Muscle of leg (tissue), 11 donors: ENCODE data around the gene MBD3. TPM values are rescaled to one million over a fixed set of nuclear protein-coding genes. Genes with fewer than 3 reads are reported as not detected.

ENCODE experiments used
- DNase-seq: peaks from one replicate; pipeline ENCODE4 v3.0.0; 2013
- H3K27ac ChIP-seq: one replicate; pipeline ENCODE4 v1.5.1; 2013; ENCODE audit warnings: mild to moderate bottlenecking, low read length, control low read depth
- H3K27me3 ChIP-seq: one replicate; pipeline ENCODE4 v1.6.1; 2013; ENCODE audit warnings: low read length; ENCODE audit not compliant: control insufficient read depth, insufficient read depth
- H3K36me3 ChIP-seq: one replicate; pipeline ENCODE4 v1.6.1; 2013; ENCODE audit warnings: low read length; ENCODE audit not compliant: control insufficient read depth, insufficient read depth
- H3K4me1 ChIP-seq: one replicate; pipeline ENCODE4 v1.6.1; 2013; ENCODE audit warnings: low read length; ENCODE audit not compliant: control insufficient read depth, insufficient read depth
- H3K4me3 ChIP-seq: one replicate; pipeline ENCODE4 v1.5.1; 2013; ENCODE audit warnings: low read length, control low read depth
- H3K9me3 ChIP-seq: replicated peaks from 2 replicates; pipeline ENCODE4 v1.6.1; 2013; ENCODE audit warnings: low read depth, low read length; ENCODE audit not compliant: control insufficient read depth
- WGBS: methylation state at CpG from one replicate; pipeline ENCODE4 v1.1.5; 2013; ENCODE audit warnings: missing lambda C conversion rate; ENCODE audit not compliant: insufficient coverage; 5-methylcytosine and 5-hydroxymethylcytosine counted together
- polyA plus RNA-seq, 8 donors: library from polyadenylated mRNA; unstranded; fragments of 120-200 nt; gene quantifications; one replicate each; pipeline versions ENCODE4 v1.2.1 to v1.2.3, GENCODE V29; 2013; ENCODE audit warnings: inconsistent platforms in 1 of 8, low replicate concordance in 1 of 8; ENCODE audit not compliant: insufficient read length in 8 of 8, insufficient read depth in 1 of 8
- total RNA-seq: library from RNA; stranded (reverse); fragments of 120-200 nt; gene quantifications from one replicate; pipeline ENCODE4 v1.2.4, GENCODE V29; 2013

MBD3 gene
- total and polyA plus RNA-seq, 9 donors, result 57.2 to 73.5 (median 68.8) TPM

DNA sequence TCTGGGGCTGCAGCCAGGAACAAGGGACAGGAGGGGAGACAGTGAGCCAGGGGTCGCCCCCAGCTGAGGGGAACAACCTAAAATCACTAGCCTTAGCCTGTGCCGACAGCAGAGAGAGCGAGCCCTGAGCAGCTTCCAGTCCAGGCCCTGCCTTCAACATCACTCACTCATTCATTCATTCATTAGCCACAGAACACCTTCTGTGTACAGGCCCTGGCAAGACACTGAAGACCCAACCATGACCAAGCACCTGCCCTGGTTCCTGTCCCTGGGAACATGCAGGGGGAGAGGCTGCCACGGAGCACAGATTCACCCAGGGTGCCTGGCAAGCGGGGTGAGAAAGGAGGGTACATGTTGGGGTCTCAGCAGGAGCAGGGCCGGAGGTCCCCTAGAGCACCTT lies 29.4 kb downstream of the MBD3 start:
- WGBS, result 84% methylated on average over 5 of the region's 6 CpGs
- no peak for DNase-seq
- Histone ChIP-seq H3K36me3 (peaks cover 15% of the 10 kb centered on the region), H3K4me3 (no peak overlapping the region), H3K9me3 (no peaks in the 10 kb centered on the region), H3K27me3 (no peaks in the 10 kb centered on the region), H3K27ac (no peak overlapping the region), H3K4me1 (peaks cover 18% of the 10 kb centered on the region)

DNA sequence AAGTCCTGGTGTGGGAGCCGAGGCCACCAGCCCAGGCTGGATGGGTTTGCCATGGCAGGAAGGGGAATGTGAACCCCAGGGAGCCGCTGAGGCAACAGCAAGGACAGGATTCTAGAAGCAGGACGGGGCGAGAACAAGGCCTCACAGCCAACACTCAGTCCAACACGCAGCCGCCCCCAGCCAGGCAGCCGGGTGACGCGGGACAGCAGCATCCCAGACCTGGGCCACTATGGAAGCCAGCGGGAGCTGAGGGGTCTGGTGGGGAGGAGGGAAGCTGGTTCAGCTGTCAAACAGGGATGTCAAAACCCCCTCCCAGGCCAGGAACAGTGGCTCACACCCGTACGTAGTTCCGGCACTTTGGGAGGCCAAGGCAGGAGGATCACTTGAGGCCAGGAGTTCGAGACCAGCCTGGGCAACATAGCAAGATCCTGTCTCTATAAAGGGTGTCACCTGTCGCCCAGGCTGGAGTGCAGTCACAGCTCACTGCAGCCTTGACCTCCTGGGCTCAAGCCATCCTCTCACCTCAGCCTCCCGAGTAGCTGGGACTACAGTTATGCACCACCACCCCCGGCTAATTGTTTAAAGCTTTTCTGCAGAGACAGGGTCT lies 31.3 kb downstream of the MBD3 start:
- no peaks in the 10 kb centered on the region for H3K9me3 ChIP-seq
- no peak for DNase-seq
- H3K4me3 ChIP-seq, result no peak overlapping the region
- H3K27me3 ChIP-seq, result no peaks in the 10 kb centered on the region
- H3K4me1 ChIP-seq, result peaks cover 18% of the 10 kb centered on the region
- no peak overlapping the region for H3K27ac ChIP-seq
- peaks cover 23% of the 10 kb centered on the region for H3K36me3 ChIP-seq
- 68% methylated on average over 9 of the region's 17 CpGs for WGBS

DNA sequence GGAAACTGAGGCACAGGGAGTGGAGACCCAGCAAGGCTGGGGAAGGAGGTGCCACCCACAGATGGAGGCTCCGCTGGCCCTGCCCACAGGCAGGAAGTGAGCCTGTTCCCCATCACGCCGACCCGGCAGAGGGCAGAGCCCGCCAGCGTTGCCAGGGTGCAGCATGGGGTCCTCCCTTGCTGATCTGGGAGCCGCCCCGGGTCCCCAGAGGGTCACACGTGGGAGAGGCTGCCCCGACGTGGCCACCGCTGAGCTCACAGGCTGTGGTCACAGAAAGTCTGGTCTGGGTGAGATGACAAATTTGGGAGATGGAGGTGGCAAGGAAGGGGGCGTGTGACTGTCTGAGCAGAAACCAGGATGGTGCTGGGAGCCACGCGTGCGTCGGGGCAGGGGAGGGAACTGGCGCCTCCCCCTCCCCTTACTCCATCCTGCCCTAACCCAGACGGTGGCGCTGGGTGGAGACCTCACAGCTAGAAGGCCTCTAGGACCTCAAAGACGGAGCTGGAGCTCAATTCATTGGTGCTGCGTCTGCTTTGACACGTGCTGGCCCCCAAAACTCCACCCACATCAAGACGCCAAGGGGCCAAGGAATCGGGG lies 32.3 kb downstream of the MBD3 start:
- H3K9me3 ChIP-seq, result no peaks in the 10 kb centered on the region
- 57% methylated on average over 24 of the region's 25 CpGs for WGBS

DNA sequence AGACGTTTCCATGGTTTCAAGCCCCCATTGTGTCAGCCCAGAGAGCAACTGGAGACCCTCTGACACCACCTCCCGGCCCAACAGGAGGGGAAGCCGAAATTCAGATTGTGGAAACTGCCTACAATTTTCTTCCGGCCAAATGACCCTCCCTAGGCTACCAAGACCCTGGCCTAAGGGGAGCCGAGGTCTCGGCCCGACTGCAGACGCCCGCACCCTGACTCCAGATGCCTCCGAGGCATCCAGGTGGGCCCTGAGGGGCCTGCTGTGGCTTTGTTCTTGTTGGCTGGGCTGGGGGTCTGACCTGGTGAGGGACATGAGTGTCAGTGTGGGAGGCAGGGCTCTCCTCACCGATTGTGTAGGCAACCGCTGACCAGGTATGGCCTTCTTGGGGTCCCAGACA lies 34.1 kb downstream of the MBD3 start:
- 76% methylated on average over 5 of the region's 12 CpGs for WGBS

More for the DNA sequence above, 32.3 kb downstream of the MBD3 start:
- Histone ChIP-seq H3K4me3 (no peak overlapping the region), H3K27me3 (no peaks in the 10 kb centered on the region), H3K27ac (no peak overlapping the region), H3K36me3 (peaks cover 23% of the 10 kb centered on the region), H3K4me1 (peaks cover 10% of the 10 kb centered on the region)
- DNase-seq, result no peak

DNA sequence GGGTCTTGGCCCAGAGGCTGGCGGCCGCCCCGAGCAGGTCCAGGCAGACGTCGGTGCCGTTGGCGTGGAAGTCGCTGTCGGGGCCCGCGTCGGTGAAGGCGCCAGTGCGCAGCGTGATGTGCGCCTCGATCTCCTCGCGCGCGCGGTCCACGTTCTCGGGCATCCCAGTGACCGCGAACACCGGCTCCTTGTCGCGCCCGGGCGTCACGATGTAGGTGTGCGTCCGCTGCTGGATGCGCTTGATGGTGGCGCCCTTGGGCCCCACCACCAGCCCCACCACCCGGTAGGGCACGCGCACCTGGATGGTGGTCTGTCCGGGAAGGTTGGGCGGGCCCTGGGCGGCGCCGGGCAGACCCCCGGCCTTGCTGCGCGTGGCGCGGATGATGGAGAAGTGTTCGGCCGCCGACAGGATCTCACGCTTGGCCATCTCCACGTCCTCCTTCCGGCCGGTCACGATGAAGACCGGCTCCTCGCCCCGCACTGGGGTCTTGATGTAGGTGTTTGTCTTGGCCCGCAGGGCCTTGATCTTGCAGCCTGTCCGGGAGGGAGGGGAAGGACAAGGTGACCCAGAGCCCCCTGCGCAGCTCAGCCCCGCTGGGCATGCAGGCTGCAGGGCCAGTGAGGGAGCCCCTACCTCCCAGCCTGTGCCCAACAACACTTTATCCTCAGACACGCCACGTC lies 36.1 kb downstream of the MBD3 start:
- H3K4me3 ChIP-seq, result no peak overlapping the region
- H3K9me3 ChIP-seq, result no peaks in the 10 kb centered on the region
- H3K4me1 ChIP-seq, result peaks cover 10% of the 10 kb centered on the region
- H3K27me3 ChIP-seq, result no peaks in the 10 kb centered on the region
- peaks cover 24% of the 10 kb centered on the region for H3K36me3 ChIP-seq
- no peak for DNase-seq
- WGBS, result 94% methylated on average over 62 of the region's 66 CpGs
- H3K27ac ChIP-seq, result no peak overlapping the region

More for the DNA sequence above, 34.1 kb downstream of the MBD3 start:
- H3K27ac ChIP-seq, result no peak overlapping the region
- no peaks in the 10 kb centered on the region for H3K27me3 ChIP-seq
- no peak for DNase-seq
- H3K36me3 ChIP-seq, result peaks cover 24% of the 10 kb centered on the region
- peaks cover 10% of the 10 kb centered on the region for H3K4me1 ChIP-seq
- H3K9me3 ChIP-seq, result no peaks in the 10 kb centered on the region
- no peak overlapping the region for H3K4me3 ChIP-seq

DNA sequence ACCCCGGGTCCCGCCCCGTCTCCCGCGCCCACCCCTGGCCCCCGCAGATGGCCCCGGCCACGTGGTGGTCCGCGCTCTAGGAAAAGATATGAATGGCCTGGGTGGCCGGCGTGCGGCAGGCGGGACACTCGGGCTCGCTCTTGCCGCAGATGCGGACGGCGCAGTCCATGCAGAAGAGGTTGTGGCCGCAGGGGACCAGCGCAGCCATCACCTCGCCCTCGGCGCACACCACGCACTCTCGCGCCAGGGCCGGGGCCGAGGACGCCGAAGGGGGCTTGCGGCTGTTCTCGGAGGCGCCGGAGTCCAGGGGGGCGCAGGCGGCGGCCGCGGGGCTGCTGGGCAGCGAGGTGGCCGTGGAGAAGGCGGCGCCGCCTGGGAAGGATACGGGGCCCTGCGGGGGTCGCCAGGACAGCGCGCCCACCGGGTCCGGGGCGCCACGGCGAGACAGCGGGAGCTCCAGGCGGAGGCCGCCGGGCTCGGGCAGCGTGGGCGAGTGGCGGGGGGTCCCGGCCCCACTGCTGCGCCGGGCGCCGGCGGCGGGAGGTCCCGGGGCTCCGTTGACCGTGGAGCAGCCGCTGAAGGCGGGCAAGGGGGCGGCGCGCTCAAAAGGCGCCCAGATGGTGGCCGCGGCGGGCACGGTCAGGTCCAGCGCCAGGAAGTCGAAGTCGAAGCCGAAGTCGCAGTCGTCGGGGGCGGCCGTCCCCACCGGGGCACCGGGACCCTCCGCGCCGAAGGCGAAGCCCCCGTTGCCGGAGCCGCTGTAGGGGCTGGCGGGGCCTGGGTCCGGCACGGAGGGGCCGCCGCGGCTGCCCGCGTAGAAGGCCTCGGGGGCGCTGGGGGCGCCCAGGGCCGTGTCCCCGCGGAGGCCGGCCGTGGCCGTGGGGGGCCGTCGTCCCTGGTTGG lies 36.9 kb downstream of the MBD3 start:
- H3K4me1 ChIP-seq, result peaks cover 4% of the 10 kb centered on the region
- no peak overlapping the region for H3K27ac ChIP-seq
- peaks cover 20% of the 10 kb centered on the region for H3K36me3 ChIP-seq
- 94% methylated on average over 109 of the region's 121 CpGs for WGBS
- H3K9me3 ChIP-seq, result no peaks in the 10 kb centered on the region
- H3K4me3 ChIP-seq, result no peak overlapping the region
- H3K27me3 ChIP-seq, result no peaks in the 10 kb centered on the region
- DNase-seq, result no peak

DNA sequence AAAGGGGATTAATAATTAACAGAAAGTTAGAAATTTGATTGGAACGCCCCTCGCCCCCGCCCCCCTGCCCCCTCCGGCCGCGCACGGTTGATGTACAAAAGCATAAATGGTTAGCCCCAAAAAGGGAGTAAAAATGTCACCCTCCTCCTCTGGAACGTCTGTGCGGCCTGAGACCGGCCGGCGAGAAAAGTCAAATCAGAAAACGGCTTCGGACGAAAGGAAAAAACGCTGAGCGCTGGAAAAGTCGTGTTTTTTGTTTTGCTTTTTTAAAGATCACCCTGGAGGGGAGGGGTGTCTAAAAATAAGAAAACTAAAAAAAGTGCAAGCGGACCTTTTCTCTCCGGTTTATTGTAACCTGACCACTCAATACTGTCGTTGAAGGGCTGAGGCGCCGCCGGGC lies 37.7 kb downstream of the MBD3 start:
- Histone ChIP-seq H3K4me1 (no peaks in the 10 kb centered on the region), H3K4me3 (no peak overlapping the region), H3K9me3 (no peaks in the 10 kb centered on the region), H3K27me3 (no peaks in the 10 kb centered on the region), H3K36me3 (peaks cover 16% of the 10 kb centered on the region), H3K27ac (no peak overlapping the region)
- WGBS, result 80% methylated on average over 6 of the region's 24 CpGs
- no peak for DNase-seq

DNA sequence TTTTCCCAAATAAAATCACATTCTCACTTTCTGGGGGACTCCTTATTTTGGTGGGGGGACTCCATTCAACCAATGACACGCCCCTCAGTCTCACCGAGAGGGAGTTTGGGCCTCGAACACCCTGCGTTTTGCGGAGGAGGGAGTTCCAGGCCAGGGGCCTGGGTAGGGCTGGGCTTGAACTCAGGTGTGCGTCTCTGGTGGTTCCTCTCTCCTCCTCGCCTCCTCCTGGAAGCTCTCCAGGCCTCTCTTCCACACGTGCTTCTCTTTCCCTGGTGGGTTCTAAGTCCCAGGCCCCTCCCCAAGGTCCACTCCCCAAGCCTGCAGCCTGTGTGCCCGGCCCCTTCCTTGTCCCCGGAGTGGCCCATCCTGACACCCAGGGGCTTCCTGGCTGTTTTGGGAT lies 39.2 kb downstream of the MBD3 start:
- H3K27me3 ChIP-seq, result no peaks in the 10 kb centered on the region
- DNase-seq, result no peak
- no peak overlapping the region for H3K4me3 ChIP-seq
- H3K4me1 ChIP-seq, result no peaks in the 10 kb centered on the region
- H3K9me3 ChIP-seq, result no peaks in the 10 kb centered on the region
- WGBS, result 71% methylated on average over 8 of the region's 10 CpGs
- no peak overlapping the region for H3K27ac ChIP-seq
- peaks cover 16% of the 10 kb centered on the region for H3K36me3 ChIP-seq

DNA sequence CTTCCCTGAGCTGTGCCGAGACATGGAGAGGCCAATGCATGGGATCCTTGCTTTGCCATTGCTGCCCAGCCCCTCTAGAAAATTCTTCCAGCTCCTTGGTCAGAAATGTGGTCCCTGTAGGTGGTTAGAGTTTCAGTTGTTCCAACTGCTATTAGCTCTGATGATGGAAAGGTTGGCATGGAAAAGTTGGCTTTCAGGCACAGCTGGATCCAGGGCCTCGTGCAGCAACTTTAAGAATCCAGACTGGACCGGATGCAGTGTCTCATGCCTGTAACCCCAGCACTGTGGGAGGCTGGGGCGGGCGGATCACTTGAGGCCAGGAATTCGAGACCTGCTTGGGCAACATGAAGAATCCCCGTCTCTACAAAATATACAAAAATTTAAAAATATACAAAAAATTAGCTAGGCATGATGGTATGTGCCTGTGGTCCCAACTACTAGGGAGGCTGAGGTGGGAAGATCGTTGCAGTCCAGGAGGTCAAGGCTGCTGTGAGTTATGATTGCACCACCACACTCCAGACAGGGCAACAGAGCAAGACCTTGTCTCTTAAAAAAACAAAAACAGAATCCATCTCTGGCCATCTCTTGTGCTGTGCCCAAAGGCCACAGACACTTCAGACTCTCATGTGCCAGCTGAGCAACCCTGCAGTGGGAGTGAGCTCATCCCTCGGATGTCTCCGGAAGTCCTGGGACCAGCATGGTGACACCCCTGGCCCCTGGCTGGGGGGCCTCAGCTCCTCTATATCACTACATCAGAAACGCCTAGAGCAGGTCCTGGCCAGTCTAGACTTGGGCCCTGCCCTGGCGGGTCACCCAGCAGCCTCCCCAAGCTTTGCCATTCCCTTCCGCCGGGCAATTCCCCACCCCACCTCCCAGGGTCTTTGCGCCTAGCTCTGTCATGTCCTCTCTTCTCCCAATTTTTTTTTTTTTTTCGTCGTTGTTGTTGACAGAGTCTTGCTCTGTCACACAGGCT lies 41.3 kb downstream of the MBD3 start:
- no peak overlapping the region for H3K4me3 ChIP-seq
- 78% methylated on average over 9 of the region's 17 CpGs for WGBS
- H3K27me3 ChIP-seq, result no peaks in the 10 kb centered on the region
- no peak for DNase-seq
- no peaks in the 10 kb centered on the region for H3K9me3 ChIP-seq
- H3K27ac ChIP-seq, result no peak overlapping the region
- H3K36me3 ChIP-seq, result peaks cover 9% of the 10 kb centered on the region
- peaks cover under 1% of the 10 kb centered on the region for H3K4me1 ChIP-seq
